ENCODE results near the gene CNTN6.

CNTN6 gene

GRCh38 chr3:1092771-1093170 lies at the start of gene CNTN6:
Gene CNTN6, plus strand, starts transcription at chr3:1093024. Its CDS starts 54,985 bp downstream, at chr3:1148009.
- in situ Hi-C loops (cut with HindIII; ENCODE audit: low sequenced_read_pairs) = no loop called here

GRCh38 chr3:1048558-1048957 lies 44.3 kb upstream of the CNTN6 start:
- in situ Hi-C loops (cut with HindIII; ENCODE audit: low sequenced_read_pairs) = no loop called here

- in situ Hi-C loops (cut with HindIII; ENCODE audit: low sequenced_read_pairs) = no loop called here
Observed at GRCh38 chr3:1055870-1056269, 37.0 kb upstream of the CNTN6 start.

- in situ Hi-C loops (cut with HindIII; ENCODE audit: low sequenced_read_pairs) = no loop called here
Observed at GRCh38 chr3:1056744-1057143, 36.1 kb upstream of the CNTN6 start.

GRCh38 chr3:1057436-1057835 lies 35.4 kb upstream of the CNTN6 start:
- in situ Hi-C loops (cut with HindIII; ENCODE audit: low sequenced_read_pairs) = no loop called here

GRCh38 chr3:1068985-1069384 lies 23.8 kb upstream of the CNTN6 start:
- in situ Hi-C loops (cut with HindIII; ENCODE audit: low sequenced_read_pairs) = no loop called here

GRCh38 chr3:1072041-1072440 lies 20.8 kb upstream of the CNTN6 start:
- in situ Hi-C loops (cut with HindIII; ENCODE audit: low sequenced_read_pairs) = no loop called here

GRCh38 chr3:1079662-1080061 lies 13.2 kb upstream of the CNTN6 start:
- in situ Hi-C loops (cut with HindIII; ENCODE audit: low sequenced_read_pairs) = no loop called here

GRCh38 chr3:1082108-1082507 lies 10.7 kb upstream of the CNTN6 start:
- in situ Hi-C loops (cut with HindIII; ENCODE audit: low sequenced_read_pairs) = no loop called here

- in situ Hi-C loops (cut with HindIII; ENCODE audit: low sequenced_read_pairs) = no loop called here
Observed at GRCh38 chr3:1087066-1087560, 5.7 kb upstream of the CNTN6 start.

- in situ Hi-C loops (cut with HindIII; ENCODE audit: low sequenced_read_pairs) = no loop called here
Observed at GRCh38 chr3:1088503-1088902, 4.3 kb upstream of the CNTN6 start.

GRCh38 chr3:1091286-1091685 lies 1.5 kb upstream of the CNTN6 start:
- in situ Hi-C loops (cut with HindIII; ENCODE audit: low sequenced_read_pairs) = no loop called here

- in situ Hi-C loops (cut with HindIII; ENCODE audit: low sequenced_read_pairs) = no loop called here
Observed at GRCh38 chr3:1092061-1092460, 763 bp upstream of the CNTN6 start.

- in situ Hi-C loops (cut with HindIII; ENCODE audit: low sequenced_read_pairs) = no loop called here
Observed at GRCh38 chr3:1093217-1093616, 393 bp downstream of the CNTN6 start.

- in situ Hi-C loops (cut with HindIII; ENCODE audit: low sequenced_read_pairs) = no loop called here
Observed at GRCh38 chr3:1103525-1103924, 10.7 kb downstream of the CNTN6 start.

- in situ Hi-C loops (cut with HindIII; ENCODE audit: low sequenced_read_pairs) = loop anchor here (5.0 kb wide), 1 partner anchor 64 kb away; no protein-coding TSS in a partner anchor
Observed at GRCh38 chr3:1117843-1118473, 25.1 kb downstream of the CNTN6 start.

GRCh38 chr3:1131166-1131565 lies 38.3 kb downstream of the CNTN6 start:
- in situ Hi-C loops (cut with HindIII; ENCODE audit: low sequenced_read_pairs) = no loop called here

GRCh38 chr3:1135194-1135593 lies 42.4 kb downstream of the CNTN6 start:
- in situ Hi-C loops (cut with HindIII; ENCODE audit: low sequenced_read_pairs) = no loop called here

GRCh38 chr3:1138036-1138435 lies 45.2 kb downstream of the CNTN6 start:
- in situ Hi-C loops (cut with HindIII; ENCODE audit: low sequenced_read_pairs) = no loop called here

- in situ Hi-C loops (cut with HindIII; ENCODE audit: low sequenced_read_pairs) = no loop called here
Observed at GRCh38 chr3:1139071-1139470, 46.2 kb downstream of the CNTN6 start.

- in situ Hi-C loops (cut with HindIII; ENCODE audit: low sequenced_read_pairs) = no loop called here
Observed at GRCh38 chr3:1147326-1147725, 54.5 kb downstream of the CNTN6 start.

- in situ Hi-C loops (cut with HindIII; ENCODE audit: low sequenced_read_pairs) = no loop called here
Observed at GRCh38 chr3:1147819-1148218, 55.0 kb downstream of the CNTN6 start.

GRCh38 chr3:1164101-1164500 lies 71.3 kb downstream of the CNTN6 start:
- in situ Hi-C loops (cut with HindIII; ENCODE audit: low sequenced_read_pairs) = no loop called here

All from endothelial cell of hepatic sinusoid (primary cell).